Measurements from ENCODE around the gene MAPK12.

- TF ChIP-seq, protein P1, sequence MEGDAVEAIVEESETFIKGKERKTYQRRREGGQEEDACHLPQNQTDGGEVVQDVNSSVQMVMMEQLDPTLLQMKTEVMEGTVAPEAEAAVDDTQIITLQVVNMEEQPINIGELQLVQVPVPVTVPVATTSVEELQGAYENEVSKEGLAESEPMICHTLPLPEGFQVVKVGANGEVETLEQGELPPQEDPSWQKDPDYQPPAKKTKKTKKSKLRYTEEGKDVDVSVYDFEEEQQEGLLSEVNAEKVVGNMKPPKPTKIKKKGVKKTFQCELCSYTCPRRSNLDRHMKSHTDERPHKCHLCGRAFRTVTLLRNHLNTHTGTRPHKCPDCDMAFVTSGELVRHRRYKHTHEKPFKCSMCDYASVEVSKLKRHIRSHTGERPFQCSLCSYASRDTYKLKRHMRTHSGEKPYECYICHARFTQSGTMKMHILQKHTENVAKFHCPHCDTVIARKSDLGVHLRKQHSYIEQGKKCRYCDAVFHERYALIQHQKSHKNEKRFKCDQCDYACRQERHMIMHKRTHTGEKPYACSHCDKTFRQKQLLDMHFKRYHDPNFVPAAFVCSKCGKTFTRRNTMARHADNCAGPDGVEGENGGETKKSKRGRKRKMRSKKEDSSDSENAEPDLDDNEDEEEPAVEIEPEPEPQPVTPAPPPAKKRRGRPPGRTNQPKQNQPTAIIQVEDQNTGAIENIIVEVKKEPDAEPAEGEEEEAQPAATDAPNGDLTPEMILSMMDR (conservative IDR thresholded peaks at IDR 0.05 in 1 of 2, IDR thresholded peaks at IDR 0.05 in 1 of 2; ENCODE audit: extremely low read depth in 1 of 2, insufficient read depth in 1 of 2, low read depth in 1 of 2, low read length in 2 of 2) = peak in 1 of 2 donors; percentile 36
- no peak for TF ChIP-seq EZH2 (IDR thresholded peaks at IDR 0.05; ENCODE audit: borderline replicate concordance, low read length)
Measured at GRCh38 chr22:50267591-50268390, 6.3 kb upstream of the MAPK12 start.
